Measurements from ENCODE around the gene BPIFB4.
"Not testable (repeated sequence)": the region's sequence is repeated elsewhere in the genome, so short reads cannot be mapped to it uniquely, and the experiment has no call there.

BPIFB4 gene

GRCh38 chr20:33042983-33043730 lies 36.3 kb upstream of the BPIFB4 start:
- Histone ChIP-seq H3K9ac (ENCODE audit: low read depth in 1 of 2, low read length in 2 of 2) (no peak overlapping the region), H3K36me3 (ENCODE audit: control insufficient read depth in 2 of 2, insufficient read depth in 2 of 2, low read length in 2 of 2) (no peaks in the 10 kb centered on the region)

GRCh38 chr20:33043731-33044181 lies 35.7 kb upstream of the BPIFB4 start:
- Histone ChIP-seq H3K4me1 (ENCODE audit: control insufficient read depth in 2 of 2, insufficient read depth in 2 of 2, low read length in 2 of 2) (no peaks in the 10 kb centered on the region), H3K27me3 (ENCODE audit: control insufficient read depth in 2 of 2, insufficient read depth in 2 of 2, low read length in 2 of 2) (no peaks in the 10 kb centered on the region)

More at GRCh38 chr20:33042983-33043730, 36.3 kb upstream of the BPIFB4 start:
- Histone ChIP-seq H3K27ac (ENCODE audit: low read depth in 2 of 2, low read length in 2 of 2) (no peak overlapping the region), H3K4me3 (ENCODE audit: low read length in 2 of 2) (no peak overlapping the region), H3K4me1 (ENCODE audit: control insufficient read depth in 2 of 2, insufficient read depth in 2 of 2, low read length in 2 of 2) (no peaks in the 10 kb centered on the region), H3K27me3 (ENCODE audit: control insufficient read depth in 2 of 2, insufficient read depth in 2 of 2, low read length in 2 of 2) (no peaks in the 10 kb centered on the region), H3K9me3 (ENCODE audit: control insufficient read depth in 2 of 2, low read length in 2 of 2) (no peaks in the 10 kb centered on the region)

GRCh38 chr20:33045129-33045721 lies 34.2 kb upstream of the BPIFB4 start:
- not testable (repeated sequence) for H3K36me3 ChIP-seq (ENCODE audit: control insufficient read depth in 2 of 2, insufficient read depth in 2 of 2, low read length in 2 of 2); H3K9me3 ChIP-seq (ENCODE audit: control insufficient read depth in 2 of 2, low read length in 2 of 2); H3K4me3 ChIP-seq (ENCODE audit: low read length in 2 of 2); H3K9ac ChIP-seq (ENCODE audit: low read depth in 1 of 2, low read length in 2 of 2); H3K4me1 ChIP-seq (ENCODE audit: control insufficient read depth in 2 of 2, insufficient read depth in 2 of 2, low read length in 2 of 2); H3K27ac ChIP-seq (ENCODE audit: low read depth in 2 of 2, low read length in 2 of 2); H3K27me3 ChIP-seq (ENCODE audit: control insufficient read depth in 2 of 2, insufficient read depth in 2 of 2, low read length in 2 of 2)

More at GRCh38 chr20:33043731-33044181, 35.7 kb upstream of the BPIFB4 start:
- no peak overlapping the region for H3K9ac ChIP-seq (ENCODE audit: low read depth in 1 of 2, low read length in 2 of 2)
- H3K27ac ChIP-seq (ENCODE audit: low read depth in 2 of 2, low read length in 2 of 2) = no peak overlapping the region
- no peaks in the 10 kb centered on the region for H3K36me3 ChIP-seq (ENCODE audit: control insufficient read depth in 2 of 2, insufficient read depth in 2 of 2, low read length in 2 of 2)
- H3K4me3 ChIP-seq (ENCODE audit: low read length in 2 of 2) = no peak overlapping the region
- H3K9me3 ChIP-seq (ENCODE audit: control insufficient read depth in 2 of 2, low read length in 2 of 2) = no peaks in the 10 kb centered on the region

GRCh38 chr20:33046412-33046811 lies 33.0 kb upstream of the BPIFB4 start:
- H3K9ac ChIP-seq (ENCODE audit: low read depth in 1 of 2, low read length in 2 of 2) = no peak overlapping the region
- H3K27ac ChIP-seq (ENCODE audit: low read depth in 2 of 2, low read length in 2 of 2) = no peak overlapping the region
- H3K9me3 ChIP-seq (ENCODE audit: control insufficient read depth in 2 of 2, low read length in 2 of 2) = no peaks in the 10 kb centered on the region
- no peak overlapping the region for H3K4me3 ChIP-seq (ENCODE audit: low read length in 2 of 2)
- no peaks in the 10 kb centered on the region for H3K4me1 ChIP-seq (ENCODE audit: control insufficient read depth in 2 of 2, insufficient read depth in 2 of 2, low read length in 2 of 2)
- no peaks in the 10 kb centered on the region for H3K36me3 ChIP-seq (ENCODE audit: control insufficient read depth in 2 of 2, insufficient read depth in 2 of 2, low read length in 2 of 2)
- no peaks in the 10 kb centered on the region for H3K27me3 ChIP-seq (ENCODE audit: control insufficient read depth in 2 of 2, insufficient read depth in 2 of 2, low read length in 2 of 2)

- Histone ChIP-seq H3K27me3 (ENCODE audit: control insufficient read depth in 2 of 2, insufficient read depth in 2 of 2, low read length in 2 of 2) (no peaks in the 10 kb centered on the region), H3K9me3 (ENCODE audit: control insufficient read depth in 2 of 2, low read length in 2 of 2) (no peaks in the 10 kb centered on the region), H3K4me1 (ENCODE audit: control insufficient read depth in 2 of 2, insufficient read depth in 2 of 2, low read length in 2 of 2) (no peaks in the 10 kb centered on the region), H3K27ac (ENCODE audit: low read depth in 2 of 2, low read length in 2 of 2) (no peak overlapping the region), H3K9ac (ENCODE audit: low read depth in 1 of 2, low read length in 2 of 2) (no peak overlapping the region), H3K4me3 (ENCODE audit: low read length in 2 of 2) (no peak overlapping the region), H3K36me3 (ENCODE audit: control insufficient read depth in 2 of 2, insufficient read depth in 2 of 2, low read length in 2 of 2) (no peaks in the 10 kb centered on the region)
These were observed 28.1 kb upstream of the BPIFB4 start for GRCh38 chr20:33051333-33051732.

GRCh38 chr20:33053291-33054106 lies 25.9 kb upstream of the BPIFB4 start, which contains the start of gene BPIFB3:
TSS of gene BPIFB3 (plus strand) at chr20:33053903. CDS start at chr20:33055436, 1,533 bp downstream.
- H3K9ac ChIP-seq (ENCODE audit: low read depth in 1 of 2, low read length in 2 of 2) = no peak within 1 kb of the TSS
- H3K27me3 ChIP-seq (ENCODE audit: control insufficient read depth in 2 of 2, insufficient read depth in 2 of 2, low read length in 2 of 2) = no peaks in the 10 kb centered on the region
- no peak within 1 kb of the TSS for H3K27ac ChIP-seq (ENCODE audit: low read depth in 2 of 2, low read length in 2 of 2)
- no peak within 1 kb of the TSS for H3K4me3 ChIP-seq (ENCODE audit: low read length in 2 of 2)
- no peaks in the 10 kb centered on the region for H3K9me3 ChIP-seq (ENCODE audit: control insufficient read depth in 2 of 2, low read length in 2 of 2)
- no peaks in the 10 kb centered on the region for H3K4me1 ChIP-seq (ENCODE audit: control insufficient read depth in 2 of 2, insufficient read depth in 2 of 2, low read length in 2 of 2)
- H3K36me3 ChIP-seq (ENCODE audit: control insufficient read depth in 2 of 2, insufficient read depth in 2 of 2, low read length in 2 of 2) = no peaks in the 10 kb centered on the region

GRCh38 chr20:33054381-33054780 lies 25.1 kb upstream of the BPIFB4 start:
- Histone ChIP-seq H3K27me3 (ENCODE audit: control insufficient read depth in 2 of 2, insufficient read depth in 2 of 2, low read length in 2 of 2) (no peaks in the 10 kb centered on the region), H3K4me1 (ENCODE audit: control insufficient read depth in 2 of 2, insufficient read depth in 2 of 2, low read length in 2 of 2) (no peaks in the 10 kb centered on the region), H3K9me3 (ENCODE audit: control insufficient read depth in 2 of 2, low read length in 2 of 2) (no peaks in the 10 kb centered on the region), H3K9ac (ENCODE audit: low read depth in 1 of 2, low read length in 2 of 2) (no peak overlapping the region), H3K27ac (ENCODE audit: low read depth in 2 of 2, low read length in 2 of 2) (no peak overlapping the region), H3K4me3 (ENCODE audit: low read length in 2 of 2) (no peak overlapping the region), H3K36me3 (ENCODE audit: control insufficient read depth in 2 of 2, insufficient read depth in 2 of 2, low read length in 2 of 2) (no peaks in the 10 kb centered on the region)

GRCh38 chr20:33054791-33055190 lies 24.7 kb upstream of the BPIFB4 start:
- H3K4me1 ChIP-seq (ENCODE audit: control insufficient read depth in 2 of 2, insufficient read depth in 2 of 2, low read length in 2 of 2) = no peaks in the 10 kb centered on the region
- no peaks in the 10 kb centered on the region for H3K27me3 ChIP-seq (ENCODE audit: control insufficient read depth in 2 of 2, insufficient read depth in 2 of 2, low read length in 2 of 2)
- no peaks in the 10 kb centered on the region for H3K36me3 ChIP-seq (ENCODE audit: control insufficient read depth in 2 of 2, insufficient read depth in 2 of 2, low read length in 2 of 2)

GRCh38 chr20:33059136-33059535 lies 20.3 kb upstream of the BPIFB4 start:
- Histone ChIP-seq H3K27ac (ENCODE audit: low read depth in 2 of 2, low read length in 2 of 2) (no peak overlapping the region), H3K27me3 (ENCODE audit: control insufficient read depth in 2 of 2, insufficient read depth in 2 of 2, low read length in 2 of 2) (no peaks in the 10 kb centered on the region), H3K4me1 (ENCODE audit: control insufficient read depth in 2 of 2, insufficient read depth in 2 of 2, low read length in 2 of 2) (no peaks in the 10 kb centered on the region), H3K36me3 (ENCODE audit: control insufficient read depth in 2 of 2, insufficient read depth in 2 of 2, low read length in 2 of 2) (no peaks in the 10 kb centered on the region), H3K9me3 (ENCODE audit: control insufficient read depth in 2 of 2, low read length in 2 of 2) (no peaks in the 10 kb centered on the region), H3K4me3 (ENCODE audit: low read length in 2 of 2) (no peak overlapping the region), H3K9ac (ENCODE audit: low read depth in 1 of 2, low read length in 2 of 2) (no peak overlapping the region)

More at GRCh38 chr20:33054791-33055190, 24.7 kb upstream of the BPIFB4 start:
- H3K27ac ChIP-seq (ENCODE audit: low read depth in 2 of 2, low read length in 2 of 2) = no peak overlapping the region
- H3K9ac ChIP-seq (ENCODE audit: low read depth in 1 of 2, low read length in 2 of 2) = no peak overlapping the region
- H3K4me3 ChIP-seq (ENCODE audit: low read length in 2 of 2) = no peak overlapping the region
- H3K9me3 ChIP-seq (ENCODE audit: control insufficient read depth in 2 of 2, low read length in 2 of 2) = no peaks in the 10 kb centered on the region
